HG03045 (cell line): Measurements from ENCODE around the gene MAN1B1.
"Not testable (repeated sequence)": the region's sequence is repeated elsewhere in the genome, so short reads cannot be mapped to it uniquely, and the experiment has no call there.

Experiments
- ATAC-seq: cut with Tn5 transposase; IDR thresholded peaks from one replicate; pipeline ENCODE4 v1.9.1; 2021; ENCODE audit warnings: mild to moderate bottlenecking, moderate library complexity; ENCODE audit not compliant: unreplicated experiment

MAN1B1 gene

DNA sequence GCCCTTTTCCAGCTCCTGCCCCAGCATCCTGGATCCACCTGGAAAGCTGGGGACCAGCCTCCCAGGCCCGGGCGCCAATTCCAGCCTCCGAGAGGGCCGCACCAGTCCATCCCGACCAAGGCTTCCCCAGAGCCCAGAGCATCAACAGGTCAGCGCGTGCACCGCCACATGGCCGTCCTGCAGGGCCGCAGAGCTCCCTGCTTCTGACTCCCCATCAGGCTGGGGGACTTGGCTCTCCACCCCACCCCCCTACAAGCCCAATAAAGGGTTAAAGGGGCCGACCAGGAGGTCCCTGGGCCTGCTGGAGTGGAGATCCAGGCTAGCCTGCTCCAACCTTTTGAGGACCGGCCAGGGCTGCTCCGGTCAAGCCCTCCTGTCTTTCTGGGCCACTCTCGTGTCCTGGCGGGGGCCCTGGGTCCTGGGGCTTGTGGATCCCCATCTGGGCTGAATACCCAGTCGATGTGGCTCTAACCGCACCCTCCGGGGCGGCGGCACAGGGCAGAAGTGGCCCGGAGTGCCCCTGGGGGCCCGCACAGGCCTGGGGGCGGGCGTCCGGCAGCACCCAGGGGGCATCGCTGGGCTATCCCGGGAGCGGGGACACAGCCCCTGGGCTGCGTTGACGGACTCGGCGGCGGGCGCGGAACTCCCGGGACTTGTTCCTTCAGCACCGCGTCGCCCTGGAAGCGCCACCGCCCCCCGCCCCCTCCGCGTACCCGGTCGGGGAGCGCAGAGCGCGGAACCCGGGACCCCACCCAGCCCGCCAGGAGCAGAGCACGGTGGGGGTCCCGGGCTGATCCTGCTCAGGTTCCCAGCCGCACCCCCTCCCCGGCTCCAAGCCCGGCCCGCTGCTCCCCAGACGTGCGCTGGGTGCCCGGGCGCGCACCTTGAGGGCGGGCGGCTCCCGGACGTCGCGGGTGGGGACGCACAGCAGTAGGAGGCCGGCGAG lies 33.5 kb upstream of the MAN1B1 start:
- no peak for ATAC-seq

DNA sequence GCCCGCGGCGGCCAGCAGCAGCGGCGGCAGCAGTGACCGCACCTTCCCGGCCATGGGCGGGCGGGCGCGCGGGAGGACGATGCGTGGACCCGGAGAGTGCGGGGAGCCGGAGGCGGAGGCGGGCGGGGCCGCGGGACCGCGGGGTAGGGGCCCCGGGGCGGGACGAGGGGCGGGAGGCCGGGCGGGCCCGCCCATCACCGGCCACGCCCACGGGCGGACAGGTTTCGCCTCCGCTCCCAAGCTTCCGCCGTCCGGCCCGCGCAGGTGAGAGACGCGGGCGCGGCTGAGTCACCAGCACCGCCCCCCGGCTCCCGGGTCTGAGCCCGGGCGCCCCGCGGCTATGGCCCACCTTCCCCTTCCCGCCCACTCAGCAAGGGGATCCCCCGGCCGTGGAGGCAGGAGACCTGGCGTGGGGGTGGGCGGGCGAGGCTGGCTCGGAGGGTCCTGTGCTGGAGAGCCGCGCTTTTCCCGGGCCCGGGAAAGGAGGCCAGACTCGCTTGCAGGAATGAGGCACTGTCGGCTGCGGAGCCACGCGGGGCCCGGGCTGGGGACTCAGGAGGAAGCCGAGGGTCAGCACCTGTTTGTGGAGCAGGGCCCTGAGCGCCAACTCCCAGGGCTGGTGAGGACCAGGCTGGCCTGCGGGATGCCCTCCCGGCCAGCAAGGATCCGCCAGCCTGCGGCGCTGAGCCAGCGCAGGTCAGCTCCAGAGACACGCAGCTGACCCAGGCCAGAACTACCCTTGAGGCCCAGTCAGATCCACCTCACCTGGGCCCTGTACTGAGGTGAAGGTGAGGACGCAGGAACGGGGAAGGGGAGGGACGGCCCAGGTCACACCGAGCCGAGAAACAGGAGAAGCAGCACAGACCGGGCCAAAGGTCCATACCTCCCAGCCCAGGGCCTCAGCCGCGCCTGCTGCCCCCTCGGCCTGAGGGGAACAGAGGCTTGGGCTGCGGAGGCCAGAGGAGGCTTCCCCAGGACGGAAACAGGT lies 32.5 kb upstream of the MAN1B1 start, which contains the start of gene ENTPD2:
Gene ENTPD2, minus strand, starts transcription at position 118 of the 988 bp plus-strand sequence. Its CDS starts 64 bp downstream, at position 54.
- ATAC-seq: no peak

DNA sequence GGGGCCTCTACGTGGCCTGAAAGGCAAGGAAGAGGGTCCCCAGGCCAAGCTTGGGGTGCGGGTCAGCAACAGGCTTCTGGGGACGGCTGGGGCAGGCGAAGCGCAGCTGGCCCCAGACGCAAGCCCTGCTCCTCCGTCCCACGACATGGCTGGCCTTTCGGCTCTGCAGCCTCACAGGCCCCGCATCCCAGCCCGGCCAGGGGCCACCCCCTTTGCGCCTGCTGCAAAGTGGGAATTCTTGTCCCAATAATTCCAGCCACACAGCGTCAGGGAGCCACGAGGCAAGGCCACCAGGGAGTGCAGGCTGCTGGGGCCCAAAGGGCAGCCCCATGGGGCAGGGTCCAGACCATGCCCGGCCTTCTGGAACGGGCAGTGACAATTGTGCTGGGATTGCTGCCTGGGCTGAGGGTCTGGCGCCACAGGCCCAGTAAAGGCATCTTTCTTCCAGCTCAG lies 31.8 kb upstream of the MAN1B1 start:
- no peak for ATAC-seq

DNA sequence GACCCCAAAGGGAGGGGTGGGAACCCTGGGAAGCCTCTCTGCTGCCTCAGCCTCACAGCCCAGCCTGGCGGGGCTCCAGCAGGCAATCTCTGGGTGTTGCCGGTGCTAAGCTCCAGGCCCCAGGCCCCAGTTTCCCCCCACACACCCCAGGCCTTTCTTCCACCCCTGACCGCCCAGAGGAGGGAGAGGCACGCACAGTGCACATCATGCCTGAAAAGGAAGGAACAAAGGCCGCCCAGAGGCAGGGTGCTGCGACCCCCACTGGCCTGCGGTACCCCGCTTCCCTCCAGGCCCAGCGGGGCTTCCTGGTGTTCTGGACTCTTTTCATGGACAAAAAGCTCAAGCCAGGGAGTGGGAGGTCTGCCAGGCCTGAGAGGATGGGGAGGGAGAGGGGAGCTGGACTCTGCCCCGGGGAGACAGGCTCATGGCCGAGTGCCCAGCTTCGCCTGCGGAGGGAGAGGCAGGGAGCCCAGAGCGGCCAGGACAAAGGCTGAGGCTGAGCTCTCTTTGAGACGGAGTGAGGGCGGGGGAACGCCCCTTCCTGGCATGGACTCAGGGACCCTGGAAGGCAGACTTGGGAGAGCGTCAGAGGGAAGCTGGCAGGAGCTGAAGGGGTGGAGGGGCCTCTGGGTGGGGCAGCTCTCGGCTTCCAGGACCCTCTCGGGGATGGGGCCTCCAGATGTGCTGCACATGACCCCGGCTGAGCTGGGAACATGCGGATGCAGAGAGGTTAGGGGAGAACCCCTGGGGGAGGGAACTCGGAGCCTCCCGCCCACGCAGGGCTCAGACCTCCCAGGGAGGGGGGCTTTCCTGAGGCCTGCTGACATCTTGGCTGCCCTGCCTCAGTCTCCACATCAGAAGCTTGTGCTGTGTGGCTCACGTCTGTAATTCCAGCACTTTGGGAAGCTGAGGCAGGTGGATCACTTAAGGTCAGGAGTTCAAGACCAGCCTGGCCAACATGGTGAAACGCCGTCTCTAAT lies 31.1 kb upstream of the MAN1B1 start:
- no peak for ATAC-seq

DNA sequence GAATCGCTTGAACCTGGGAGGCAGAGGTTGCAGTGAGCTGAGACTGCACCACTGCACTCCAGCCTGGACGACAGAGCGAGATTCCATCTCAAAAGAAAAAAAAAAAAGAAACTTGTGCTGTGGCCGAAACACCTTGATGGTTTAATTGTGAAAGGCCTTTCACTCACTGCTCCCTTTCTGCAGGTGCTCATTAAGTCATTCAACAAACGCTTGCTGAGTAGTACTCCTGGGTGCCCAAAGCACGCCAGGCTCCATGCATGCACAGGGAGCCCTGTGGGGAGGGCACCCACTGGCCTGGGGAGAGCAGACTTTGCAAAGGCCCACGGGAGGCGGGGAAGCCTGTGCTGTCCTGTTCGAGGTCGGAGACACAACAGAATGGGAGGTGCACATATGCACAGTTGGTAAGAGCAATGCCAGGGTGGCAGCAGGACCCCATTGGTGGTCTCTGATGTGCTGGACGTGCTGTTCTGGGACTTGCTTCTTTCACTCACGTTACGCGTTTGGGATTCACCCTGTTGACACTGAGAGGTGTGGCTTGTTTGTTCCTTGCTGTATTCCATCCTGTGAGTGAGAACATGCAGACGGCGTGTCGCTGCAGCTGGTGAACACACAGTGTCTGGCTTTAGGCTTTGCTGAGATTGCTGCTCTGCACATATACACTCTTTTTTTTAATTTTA lies 29.9 kb upstream of the MAN1B1 start:
- ATAC-seq: no peak

DNA sequence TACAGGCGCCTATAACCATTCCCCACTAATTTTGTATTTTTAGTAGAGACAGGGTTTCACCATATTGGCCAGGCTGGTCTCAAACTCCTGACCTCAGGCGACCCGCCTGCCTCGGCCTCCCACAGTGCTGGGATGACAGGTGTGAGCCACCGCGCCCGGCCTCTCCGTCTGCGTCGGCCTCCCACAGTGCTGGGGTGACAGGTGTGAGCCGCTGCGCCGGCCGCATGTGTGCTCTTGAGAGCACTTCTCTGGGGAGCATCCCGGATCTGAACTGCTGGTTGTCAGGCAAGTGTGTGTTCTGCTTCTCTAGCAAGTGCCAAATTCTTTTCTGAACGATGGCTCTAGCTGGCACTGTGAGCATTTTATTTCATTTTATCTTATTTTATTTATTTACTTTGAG lies 29.2 kb upstream of the MAN1B1 start:
- no peak for ATAC-seq

DNA sequence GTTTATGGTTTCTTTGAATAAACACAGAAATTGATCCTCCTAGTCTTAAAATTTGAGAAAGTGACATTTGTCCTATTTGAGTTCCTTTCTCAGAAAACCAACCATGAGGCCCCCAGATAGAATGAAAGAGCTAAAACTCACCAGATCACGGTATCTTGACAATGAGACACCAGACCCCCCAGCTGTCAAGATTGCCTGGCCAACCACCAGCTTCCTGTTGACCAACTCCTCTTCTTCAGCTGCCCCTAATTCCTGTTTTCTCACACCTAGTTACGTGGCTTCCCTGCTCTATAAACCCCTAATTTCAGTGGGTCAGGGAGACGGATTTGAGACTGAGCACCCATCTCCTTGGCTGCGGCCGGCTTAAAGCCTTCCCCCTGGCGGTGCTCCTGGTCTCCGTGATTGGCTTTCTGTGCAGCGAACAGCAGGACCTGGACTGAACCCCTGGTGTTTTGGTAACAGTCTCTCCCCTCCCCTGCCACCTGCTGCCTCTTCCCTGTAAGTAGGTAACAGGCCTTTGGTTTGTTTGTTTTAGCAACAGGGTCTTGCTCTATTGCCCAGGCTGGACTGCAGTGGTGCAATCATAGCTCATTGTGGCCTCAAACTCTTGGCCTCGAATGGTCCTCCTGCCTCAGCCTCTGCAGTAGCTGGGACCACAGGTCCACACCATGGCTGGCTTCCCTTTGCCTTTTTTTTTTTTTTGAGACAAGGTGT lies 28.1 kb upstream of the MAN1B1 start:
- no peak for ATAC-seq

DNA sequence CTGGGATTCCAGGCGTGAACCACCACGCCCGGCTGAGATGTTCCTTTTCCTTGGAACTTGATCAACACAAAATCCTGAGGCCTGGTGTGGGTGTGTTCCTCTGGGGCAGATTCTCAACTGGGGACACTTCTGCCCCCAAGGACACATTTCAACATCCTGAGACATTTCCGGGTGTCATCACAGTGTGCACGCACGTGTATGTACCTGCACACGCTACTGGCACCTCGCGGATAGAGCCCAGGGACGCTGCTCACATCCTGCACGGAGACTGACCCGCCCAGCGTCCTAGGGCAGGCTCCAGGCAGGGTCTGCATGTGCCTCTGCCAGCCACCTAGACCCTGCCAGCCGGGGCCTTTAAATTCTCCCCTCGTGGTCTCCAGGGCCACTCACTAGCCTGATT lies 24.4 kb upstream of the MAN1B1 start:
- no peak for ATAC-seq

DNA sequence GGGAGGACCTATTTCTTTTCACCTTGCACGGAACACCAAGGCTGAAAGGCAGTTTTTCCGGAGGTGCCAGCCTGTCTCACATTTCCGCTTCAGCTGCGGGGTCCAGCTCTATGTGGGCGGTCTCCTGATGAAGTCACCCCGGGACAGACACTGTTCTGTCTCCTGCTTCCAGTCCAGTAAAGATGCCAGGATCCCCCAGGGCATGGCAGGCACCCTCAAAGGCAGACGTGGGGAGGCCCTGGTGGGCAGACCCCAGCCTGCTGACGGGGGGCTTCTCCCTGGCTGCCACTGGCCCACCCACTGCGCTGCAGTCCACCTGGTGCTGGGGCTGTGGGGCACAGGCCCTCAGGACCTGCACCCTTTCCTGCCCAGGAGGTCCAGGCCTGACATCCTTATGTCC lies 24.0 kb upstream of the MAN1B1 start:
- not testable (repeated sequence) for ATAC-seq

DNA sequence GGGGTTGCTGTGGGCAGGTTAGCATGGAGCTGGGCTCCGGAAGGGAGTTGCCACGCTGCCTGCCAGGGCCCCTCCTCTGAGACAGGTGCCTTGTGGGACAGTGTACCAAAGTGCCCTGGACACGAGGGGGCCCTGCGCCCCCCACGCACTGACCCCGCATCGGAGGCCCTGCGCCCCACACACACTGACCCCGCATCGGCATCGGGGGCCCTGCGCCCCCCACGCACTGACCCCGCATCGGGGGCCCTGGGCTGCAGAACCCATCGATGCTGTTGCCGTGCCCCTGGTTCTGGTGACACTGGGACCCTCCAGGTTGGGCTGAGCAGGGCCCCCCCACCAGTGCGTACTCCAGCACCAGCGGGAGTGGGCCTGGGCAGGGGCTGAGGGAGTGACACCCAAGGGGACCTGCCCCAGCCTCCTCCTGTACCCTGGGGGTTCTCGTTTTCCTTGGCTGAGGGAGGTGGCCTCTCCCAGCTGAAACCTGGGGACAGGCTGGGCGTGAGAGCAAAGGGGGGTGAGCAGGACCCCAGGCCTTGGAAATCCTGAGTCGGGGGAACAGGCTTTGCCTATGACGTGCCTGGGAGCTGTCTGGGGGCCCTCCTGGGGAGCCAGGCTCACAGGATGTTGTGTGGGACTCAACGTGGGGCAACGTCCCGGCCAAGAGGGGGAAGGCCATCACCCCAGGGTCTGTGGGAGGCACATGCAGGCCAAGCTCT lies 23.3 kb upstream of the MAN1B1 start:
- no peak for ATAC-seq

DNA sequence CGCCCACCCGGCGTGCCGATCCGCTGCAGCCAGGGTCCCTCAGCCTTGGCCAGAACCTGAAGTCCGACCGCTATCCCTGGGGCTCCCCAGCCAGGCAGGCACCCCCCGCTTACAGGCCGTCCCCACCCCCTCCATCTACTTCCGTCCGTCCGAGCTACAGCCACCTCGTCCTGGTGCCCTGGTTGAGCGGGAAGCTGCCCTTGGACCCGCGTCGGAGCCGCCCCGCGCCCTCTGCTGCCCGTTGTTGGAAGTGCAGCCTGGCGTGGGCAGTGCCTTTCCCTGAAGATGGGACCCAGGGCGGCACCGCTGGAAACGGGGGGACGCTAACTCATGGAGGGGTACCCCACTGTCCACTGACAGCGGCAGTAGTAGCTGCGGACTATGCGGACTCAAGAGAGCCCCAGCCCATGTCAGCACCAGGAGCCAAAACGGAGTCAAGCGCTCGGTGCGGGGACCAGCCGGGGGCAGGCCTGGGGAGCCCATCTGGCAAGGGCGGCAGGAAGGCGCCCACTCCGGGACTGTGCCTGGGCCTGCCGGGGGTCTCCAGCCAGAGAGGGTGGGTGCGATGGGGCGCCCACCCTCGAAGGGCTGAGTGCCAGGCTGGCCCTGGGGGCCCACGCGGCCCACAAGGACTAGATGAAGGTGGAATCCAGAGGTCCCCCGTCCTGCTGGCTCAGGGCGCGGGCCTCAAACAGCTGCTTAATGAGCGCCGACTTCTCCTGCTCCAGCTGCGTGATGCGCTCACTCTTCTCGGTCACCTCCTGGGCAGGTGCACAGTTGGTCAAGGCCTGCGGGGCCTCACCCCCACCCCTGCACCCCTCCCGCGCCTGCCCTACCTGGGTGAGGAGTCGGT lies 22.5 kb upstream of the MAN1B1 start:
- no peak for ATAC-seq

DNA sequence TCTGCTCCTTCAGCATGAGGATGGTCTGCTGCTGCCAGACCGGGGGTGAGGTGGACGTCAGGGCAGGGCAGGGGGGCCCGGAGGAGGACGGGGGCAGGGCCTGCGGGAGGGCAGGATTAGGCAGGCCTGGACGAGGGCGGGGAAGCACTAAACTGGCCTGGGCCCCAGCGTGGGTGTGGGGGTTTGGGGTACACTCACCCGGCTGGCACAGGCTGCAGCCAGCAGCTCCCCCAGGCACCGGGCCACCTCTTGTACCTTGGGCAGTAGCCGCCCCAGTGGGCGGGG lies 22.0 kb upstream of the MAN1B1 start:
- ATAC-seq: no peak

DNA sequence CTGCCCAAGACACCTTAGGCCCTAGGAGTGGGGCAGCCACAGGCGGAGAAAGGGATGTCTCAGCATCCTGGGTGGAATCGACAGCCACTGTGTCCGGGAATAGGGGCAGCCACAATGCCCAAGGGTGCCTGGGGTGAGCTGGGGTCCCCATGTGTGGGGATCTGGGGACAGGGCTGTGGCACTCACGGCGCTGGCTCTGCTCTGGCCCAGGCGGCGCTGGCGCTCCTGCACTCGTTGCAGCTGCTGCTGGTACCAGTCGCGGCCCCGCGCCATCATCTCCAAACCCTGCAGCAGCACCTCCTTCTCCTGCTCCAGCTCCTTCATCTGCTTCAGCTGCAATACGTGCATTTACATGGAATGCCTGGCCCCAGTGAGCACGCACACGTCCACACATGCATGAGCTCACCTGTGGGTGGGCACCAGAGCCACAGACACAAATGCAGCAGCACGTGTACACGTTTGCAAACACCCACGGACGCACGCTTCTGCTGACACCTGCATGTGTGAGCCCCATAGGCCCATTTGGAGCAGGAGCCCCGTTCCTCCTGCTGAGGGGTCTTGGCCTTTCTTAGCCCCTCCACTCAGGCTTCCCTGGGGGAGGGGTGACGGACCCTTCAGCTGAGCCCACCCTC lies 21.3 kb upstream of the MAN1B1 start:
- no peak for ATAC-seq

DNA sequence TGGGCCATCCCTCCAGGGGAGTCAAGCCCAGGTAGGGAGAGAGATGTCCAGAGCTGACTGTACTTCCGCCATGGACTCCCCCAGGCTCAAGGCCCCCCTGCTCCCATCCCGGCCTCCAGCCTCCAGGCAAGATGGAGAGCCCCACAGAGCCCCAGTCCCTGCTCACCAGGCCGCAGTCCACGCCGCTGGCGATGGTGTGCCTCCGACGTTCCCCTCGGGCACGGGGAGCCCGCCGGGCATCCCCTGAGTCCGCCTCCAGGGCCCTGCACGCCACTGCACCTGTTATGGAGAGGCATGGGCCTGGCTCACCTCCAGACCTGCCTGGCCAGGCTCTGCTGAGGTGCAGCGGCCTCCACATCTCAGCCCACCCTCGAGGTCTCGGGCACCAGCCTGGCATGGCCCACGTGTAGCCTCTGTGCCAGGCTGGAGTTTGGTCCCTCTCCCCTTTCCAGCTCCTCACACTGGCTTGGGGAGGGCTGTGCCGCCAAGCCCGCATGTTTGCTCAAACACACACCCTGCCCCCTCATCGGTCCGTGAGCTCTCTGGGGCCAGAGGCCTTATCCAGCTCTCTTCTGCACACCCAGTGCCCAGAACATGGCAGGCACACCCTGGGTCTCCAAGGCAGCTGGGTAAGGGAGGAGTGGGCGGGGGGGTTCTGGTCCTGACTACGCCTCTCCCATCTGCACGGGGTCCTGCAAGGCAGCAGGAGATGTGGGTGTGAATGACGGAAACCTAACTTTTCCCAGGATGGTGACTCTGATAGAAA lies 20.5 kb upstream of the MAN1B1 start:
- ATAC-seq: no peak

DNA sequence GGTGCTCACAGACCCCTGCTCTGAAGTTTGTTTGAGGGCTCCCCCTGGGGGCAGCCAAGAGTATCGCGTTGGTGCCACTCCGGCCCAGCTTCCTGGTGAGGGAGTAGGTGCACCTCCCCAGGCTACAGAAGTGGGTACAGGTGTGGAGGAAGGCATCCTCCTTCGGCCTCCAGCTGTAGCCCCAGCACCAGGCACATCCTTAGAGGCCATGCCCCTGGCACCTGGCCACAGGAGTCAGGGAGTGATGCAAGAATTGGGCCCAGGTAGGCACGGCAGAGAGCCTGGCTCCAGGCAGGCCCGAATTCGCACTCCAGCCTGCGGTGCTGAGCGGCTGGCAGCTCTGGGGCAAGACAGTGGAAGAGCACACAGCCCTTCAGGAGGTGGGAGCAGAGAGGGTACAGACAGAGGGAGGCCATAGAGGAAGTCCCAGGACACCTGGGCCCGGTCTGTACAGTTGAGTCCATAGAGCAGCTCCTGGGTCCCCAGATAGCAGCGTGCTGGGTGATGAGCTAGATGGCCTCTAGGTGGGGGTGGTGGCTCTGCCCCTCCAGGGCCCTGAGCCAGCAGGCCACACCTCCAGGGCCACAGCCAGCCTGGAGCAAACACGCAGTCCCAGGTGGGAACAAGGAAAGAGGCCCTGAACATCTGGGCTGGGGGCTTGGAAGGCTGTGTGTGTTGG lies 18.8 kb upstream of the MAN1B1 start:
- ATAC-seq: no peak
